SK-N-MC (cell line): ENCODE measurements around the gene SLC38A2.

Source experiments
- EZH2 ChIP-seq: fragments of 200-600 bp; sonication (generic); IDR thresholded peaks from one replicate; pipeline ENCODE4 v1.6.1; 2017; ENCODE audit warnings: antibody characterized with exemption
- POLR2AphosphoS5 ChIP-seq: IDR thresholded peaks from 2 replicates; pipeline ENCODE4 v1.6.1; 2012; ENCODE audit warnings: mild to moderate bottlenecking, low read depth, low read length, borderline replicate concordance

GRCh38 chr12:46376579-46376978, 4.0 kb upstream of the SLC38A2 start:
- no peak for TF ChIP-seq POLR2AphosphoS5
- no peak for TF ChIP-seq EZH2
